Suppressor macrophage (primary cell): ENCODE measurements around the gene SCYL1.

Experiments used
- DNase-seq, 4 experiments: peaks; one replicate each; pipeline ENCODE4 v3.0.0-alpha.2; 2020 to 2022

SCYL1 gene

GRCh38 chr11:65493367-65494176 lies 31.3 kb upstream of the SCYL1 start:
- peak in 3 of 4 experiments; percentile 38 to 51 (median 46) for DNase-seq

DNA sequence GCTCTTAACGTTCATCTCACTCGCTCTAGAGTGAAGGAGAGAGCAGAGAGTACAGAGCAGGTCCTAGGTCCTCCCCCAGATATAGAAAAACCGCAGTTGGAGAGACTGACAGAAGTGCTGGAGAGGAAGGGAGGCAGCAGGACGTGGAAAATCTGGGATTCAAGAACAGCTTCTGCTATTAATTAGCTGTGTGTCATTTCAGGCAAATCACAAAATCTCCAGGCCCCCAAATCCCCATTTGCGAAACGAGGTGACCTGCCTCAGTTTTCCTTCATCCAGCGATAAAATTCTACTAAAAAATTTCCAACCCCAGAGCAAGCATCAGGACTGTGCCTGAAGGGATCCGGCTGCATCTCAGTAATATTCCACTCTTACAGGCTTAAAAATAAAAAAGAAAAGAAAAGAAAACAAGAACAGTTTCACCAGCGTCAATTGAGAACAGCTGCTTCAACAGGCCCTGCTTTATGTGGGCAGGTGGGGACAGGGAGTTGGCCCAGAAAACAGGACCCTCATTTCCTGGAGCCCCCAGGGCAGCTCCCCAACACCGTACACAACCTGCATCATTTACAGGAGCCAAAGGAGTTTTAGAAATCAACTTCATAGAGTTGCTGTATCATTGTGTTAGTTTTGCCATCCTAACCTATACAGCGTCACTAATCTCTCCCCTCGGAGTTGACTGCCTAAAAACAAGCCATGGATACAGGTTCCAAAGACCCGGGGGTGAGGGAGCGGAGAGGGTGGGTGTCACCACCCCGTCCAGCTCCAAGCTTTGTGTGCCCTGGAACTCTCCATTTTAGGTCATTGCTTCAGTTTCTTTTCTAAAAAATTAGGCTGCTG lies 28.4 kb upstream of the SCYL1 start:
- peak in 1 of 4 experiments; percentile 18 for DNase-seq

GRCh38 chr11:65497141-65498041 lies 27.5 kb upstream of the SCYL1 start:
- DNase-seq: peak; percentile 100

GRCh38 chr11:65498042-65498726 lies 26.7 kb upstream of the SCYL1 start:
- DNase-seq: peak; percentile 75 to 87 (median 86)

DNA sequence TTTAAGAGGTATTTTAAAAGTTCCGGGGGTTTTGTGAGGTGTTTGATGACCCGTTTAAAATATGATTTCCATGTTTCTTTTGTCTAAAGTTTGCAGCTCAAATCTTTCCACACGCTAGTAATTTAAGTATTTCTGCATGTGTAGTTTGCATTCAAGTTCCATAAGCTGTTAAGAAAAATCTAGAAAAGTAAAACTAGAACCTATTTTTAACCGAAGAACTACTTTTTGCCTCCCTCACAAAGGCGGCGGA lies 26.2 kb upstream of the SCYL1 start:
- DNase-seq: no peak

- peak; percentile 95 to 98 (median 96) for DNase-seq
These were observed 25.7 kb upstream of the SCYL1 start, which contains the start of gene MALAT1 for GRCh38 chr11:65498977-65499712. Gene MALAT1, plus strand, starts transcription at chr11:65499045.

- peak in 2 of 4 experiments; percentile 52 to 57 for DNase-seq
These were observed 25.0 kb upstream of the SCYL1 start for GRCh38 chr11:65499713-65500386.

DNA sequence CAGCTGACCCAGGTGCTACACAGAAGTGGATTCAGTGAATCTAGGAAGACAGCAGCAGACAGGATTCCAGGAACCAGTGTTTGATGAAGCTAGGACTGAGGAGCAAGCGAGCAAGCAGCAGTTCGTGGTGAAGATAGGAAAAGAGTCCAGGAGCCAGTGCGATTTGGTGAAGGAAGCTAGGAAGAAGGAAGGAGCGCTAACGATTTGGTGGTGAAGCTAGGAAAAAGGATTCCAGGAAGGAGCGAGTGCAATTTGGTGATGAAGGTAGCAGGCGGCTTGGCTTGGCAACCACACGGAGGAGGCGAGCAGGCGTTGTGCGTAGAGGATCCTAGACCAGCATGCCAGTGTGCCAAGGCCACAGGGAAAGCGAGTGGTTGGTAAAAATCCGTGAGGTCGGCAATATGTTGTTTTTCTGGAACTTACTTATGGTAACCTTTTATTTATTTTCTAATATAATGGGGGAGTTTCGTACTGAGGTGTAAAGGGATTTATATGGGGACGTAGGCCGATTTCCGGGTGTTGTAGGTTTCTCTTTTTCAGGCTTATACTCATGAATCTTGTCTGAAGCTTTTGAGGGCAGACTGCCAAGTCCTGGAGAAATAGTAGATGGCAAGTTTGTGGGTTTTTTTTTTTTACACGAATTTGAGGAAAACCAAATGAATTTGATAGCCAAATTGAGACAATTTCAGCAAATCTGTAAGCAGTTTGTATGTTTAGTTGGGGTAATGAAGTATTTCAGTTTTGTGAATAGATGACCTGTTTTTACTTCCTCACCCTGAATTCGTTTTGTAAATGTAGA lies 24.3 kb upstream of the SCYL1 start:
- DNase-seq: peak; percentile 57 to 65 (median 64)

GRCh38 chr11:65501186-65501471 lies 23.8 kb upstream of the SCYL1 start:
- no peak for DNase-seq

DNA sequence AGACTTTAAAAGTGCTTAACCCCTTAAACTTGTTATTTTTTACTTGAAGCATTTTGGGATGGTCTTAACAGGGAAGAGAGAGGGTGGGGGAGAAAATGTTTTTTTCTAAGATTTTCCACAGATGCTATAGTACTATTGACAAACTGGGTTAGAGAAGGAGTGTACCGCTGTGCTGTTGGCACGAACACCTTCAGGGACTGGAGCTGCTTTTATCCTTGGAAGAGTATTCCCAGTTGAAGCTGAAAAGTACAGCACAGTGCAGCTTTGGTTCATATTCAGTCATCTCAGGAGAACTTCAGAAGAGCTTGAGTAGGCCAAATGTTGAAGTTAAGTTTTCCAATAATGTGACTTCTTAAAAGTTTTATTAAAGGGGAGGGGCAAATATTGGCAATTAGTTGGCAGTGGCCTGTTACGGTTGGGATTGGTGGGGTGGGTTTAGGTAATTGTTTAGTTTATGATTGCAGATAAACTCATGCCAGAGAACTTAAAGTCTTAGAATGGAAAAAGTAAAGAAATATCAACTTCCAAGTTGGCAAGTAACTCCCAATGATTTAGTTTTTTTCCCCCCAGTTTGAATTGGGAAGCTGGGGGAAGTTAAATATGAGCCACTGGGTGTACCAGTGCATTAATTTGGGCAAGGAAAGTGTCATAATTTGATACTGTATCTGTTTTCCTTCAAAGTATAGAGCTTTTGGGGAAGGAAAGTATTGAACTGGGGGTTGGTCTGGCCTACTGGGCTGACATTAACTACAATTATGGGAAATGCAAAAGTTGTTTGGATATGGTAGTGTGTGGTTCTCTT lies 23.2 kb upstream of the SCYL1 start:
- DNase-seq: peak; percentile 49 to 66 (median 56)

DNA sequence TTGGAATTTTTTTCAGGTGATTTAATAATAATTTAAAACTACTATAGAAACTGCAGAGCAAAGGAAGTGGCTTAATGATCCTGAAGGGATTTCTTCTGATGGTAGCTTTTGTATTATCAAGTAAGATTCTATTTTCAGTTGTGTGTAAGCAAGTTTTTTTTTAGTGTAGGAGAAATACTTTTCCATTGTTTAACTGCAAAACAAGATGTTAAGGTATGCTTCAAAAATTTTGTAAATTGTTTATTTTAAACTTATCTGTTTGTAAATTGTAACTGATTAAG lies 22.7 kb upstream of the SCYL1 start:
- no peak for DNase-seq

- DNase-seq: peak; percentile 36 to 70 (median 60)
These were observed 22.1 kb upstream of the SCYL1 start for GRCh38 chr11:65502555-65503367.

DNA sequence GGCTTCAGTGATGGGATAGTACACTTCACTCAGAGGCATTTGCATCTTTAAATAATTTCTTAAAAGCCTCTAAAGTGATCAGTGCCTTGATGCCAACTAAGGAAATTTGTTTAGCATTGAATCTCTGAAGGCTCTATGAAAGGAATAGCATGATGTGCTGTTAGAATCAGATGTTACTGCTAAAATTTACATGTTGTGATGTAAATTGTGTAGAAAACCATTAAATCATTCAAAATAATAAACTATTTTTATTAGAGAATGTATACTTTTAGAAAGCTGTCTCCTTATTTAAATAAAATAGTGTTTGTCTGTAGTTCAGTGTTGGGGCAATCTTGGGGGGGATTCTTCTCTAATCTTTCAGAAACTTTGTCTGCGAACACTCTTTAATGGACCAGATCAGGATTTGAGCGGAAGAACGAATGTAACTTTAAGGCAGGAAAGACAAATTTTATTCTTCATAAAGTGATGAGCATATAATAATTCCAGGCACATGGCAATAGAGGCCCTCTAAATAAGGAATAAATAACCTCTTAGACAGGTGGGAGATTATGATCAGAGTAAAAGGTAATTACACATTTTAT lies 21.4 kb upstream of the SCYL1 start:
- peak in 2 of 4 experiments; percentile 40 to 45 for DNase-seq

GRCh38 chr11:65503949-65504673 lies 20.8 kb upstream of the SCYL1 start:
- DNase-seq: peak; percentile 38 to 68 (median 60)

GRCh38 chr11:65504674-65505465 lies 20.0 kb upstream of the SCYL1 start:
- DNase-seq: peak; percentile 37 to 61 (median 46)

- peak; percentile 20 to 48 (median 37) for DNase-seq
These were observed 19.2 kb upstream of the SCYL1 start for GRCh38 chr11:65505466-65506289.
